HFF-Myc (cell line): ENCODE measurements around the gene UROC1.

Source experiments
- DNase-seq: peaks from one replicate; pipeline ENCODE4 v3.0.0-alpha.2; 2011; ENCODE audit warnings: low read depth; ENCODE audit errors: extremely low read depth
- H3K4me3 ChIP-seq: replicated peaks from 2 replicates; pipeline ENCODE4 v1.5.1; 2011; ENCODE audit warnings: low read depth, mild to moderate bottlenecking, control low read depth, low read length
- CTCF ChIP-seq: IDR thresholded peaks from 2 replicates; pipeline ENCODE4 v1.5.1; 2012; ENCODE audit warnings: mild to moderate bottlenecking, low read depth, low read length, control low read depth; ENCODE audit errors: missing control alignments

The UROC1 gene

GRCh38 chr3:126551121-126551838, 33.7 kb upstream of the UROC1 start:
- no peak for TF ChIP-seq CTCF
- DNase-seq, result no peak
- H3K4me3 ChIP-seq, result no peak overlapping the region

DNA sequence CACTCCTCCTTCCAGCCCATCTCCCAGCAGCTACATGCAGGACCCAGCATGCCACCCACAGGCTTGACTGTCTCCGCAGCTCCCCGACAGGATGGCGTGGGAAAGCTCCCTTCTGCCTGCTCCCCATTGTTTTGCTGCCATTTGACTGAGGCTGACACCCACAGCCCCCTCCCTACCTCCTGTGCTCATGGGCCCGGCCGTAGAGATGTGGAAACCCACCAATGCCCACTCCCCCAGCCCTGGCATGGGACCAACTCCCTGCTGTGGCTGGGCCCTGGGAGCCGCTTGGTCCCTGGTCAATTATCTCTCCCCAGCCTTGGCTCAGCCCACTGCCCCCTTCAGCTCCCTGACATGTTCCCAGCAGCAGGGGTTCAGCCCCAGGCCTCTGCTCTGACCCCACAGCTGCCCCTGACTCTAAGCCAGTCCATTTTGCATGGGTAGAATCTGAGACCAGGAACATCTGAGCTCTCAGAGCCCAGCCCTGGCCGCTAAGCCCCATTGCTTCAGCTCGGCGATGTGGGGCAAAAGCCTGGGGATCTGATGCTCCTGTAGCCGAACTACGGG, 33.0 kb upstream of the UROC1 start:
- TF ChIP-seq CTCF, result no peak
- no peak overlapping the region for H3K4me3 ChIP-seq
- DNase-seq, result no peak

GRCh38 chr3:126549861-126550487, 32.4 kb upstream of the UROC1 start:
- no peak overlapping the region for H3K4me3 ChIP-seq
- no peak for DNase-seq
- TF ChIP-seq CTCF, result no peak

DNA sequence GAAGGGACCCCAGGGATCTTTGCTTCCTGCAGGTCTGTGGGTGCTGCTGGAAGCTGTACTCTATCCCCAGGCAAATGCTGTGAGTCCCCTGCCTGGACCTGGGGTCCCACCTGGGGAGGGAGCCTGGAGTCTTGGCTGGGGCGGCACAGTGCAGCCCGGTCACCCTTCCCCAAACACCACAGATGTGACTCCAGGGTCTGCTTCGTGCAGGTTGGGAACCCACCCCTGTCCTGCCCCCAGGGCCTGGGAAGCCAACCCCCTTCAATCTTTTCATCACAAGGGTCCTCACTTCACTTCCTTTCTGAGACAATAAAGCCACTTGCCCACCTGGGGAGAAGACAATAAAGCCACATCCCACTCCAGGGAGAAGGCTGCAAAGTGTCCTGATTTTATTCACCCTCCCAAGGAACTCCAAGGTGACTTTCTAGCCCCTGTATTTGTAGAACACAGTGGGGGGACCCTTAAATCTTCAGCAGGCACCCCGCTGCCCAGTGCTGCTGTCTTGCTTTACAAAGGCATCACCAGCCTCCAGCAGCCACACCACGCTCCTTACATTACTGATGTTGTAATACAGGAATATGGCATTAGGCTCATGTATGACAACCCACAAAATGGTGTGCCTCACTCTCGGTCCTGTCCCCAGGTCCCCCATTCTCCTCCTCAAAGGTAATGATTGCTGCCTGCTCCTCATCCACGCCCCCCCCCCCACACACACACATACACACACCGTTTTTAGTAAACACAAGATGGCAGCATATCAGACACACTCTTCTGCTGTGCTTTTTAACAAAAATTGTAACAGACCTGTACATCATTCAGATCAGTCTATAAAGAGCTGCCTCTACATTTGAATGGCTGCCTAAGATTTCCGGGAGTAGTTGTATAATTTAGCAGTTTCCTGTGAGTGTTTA, 31.2 kb upstream of the UROC1 start:
- DNase-seq, result no peak
- TF ChIP-seq CTCF, result no peak
- no peak overlapping the region for H3K4me3 ChIP-seq

GRCh38 chr3:126547721-126548120, 30.1 kb upstream of the UROC1 start:
- no peak for TF ChIP-seq CTCF
- DNase-seq, result no peak
- H3K4me3 ChIP-seq, result no peak overlapping the region

DNA sequence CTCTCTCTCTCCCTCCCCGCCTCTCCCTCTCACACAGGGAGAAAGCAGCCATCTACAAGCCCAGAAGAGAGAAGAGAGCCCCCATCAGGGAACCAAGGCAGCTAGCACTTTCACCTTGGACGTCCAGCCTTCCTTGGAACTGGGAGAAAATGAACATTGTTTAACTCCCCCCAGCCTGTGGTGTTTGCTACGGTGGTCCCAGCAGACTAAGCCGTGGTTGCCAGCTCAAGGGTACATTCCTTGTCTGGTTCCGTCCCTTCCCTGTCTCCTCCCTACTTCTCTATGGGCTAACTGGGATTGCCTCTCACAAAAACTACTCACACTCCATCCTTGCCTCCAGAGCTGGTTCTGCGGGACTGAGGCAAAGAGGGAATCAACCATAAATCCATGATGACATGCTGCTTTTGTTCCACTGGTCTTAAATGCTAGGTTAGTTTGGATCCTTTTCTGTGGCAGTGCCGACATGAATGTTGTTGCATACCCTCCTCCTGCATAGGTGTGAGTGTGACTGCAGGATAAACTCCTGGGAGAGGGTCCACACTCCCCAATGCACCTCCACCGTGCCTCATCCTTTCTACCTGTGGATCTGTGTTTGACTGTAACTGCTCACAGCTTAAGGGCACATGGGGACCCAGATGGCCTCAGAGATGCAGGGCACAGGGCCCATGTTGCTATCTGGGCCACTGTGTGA, 29.1 kb upstream of the UROC1 start:
- H3K4me3 ChIP-seq, result no peak overlapping the region
- DNase-seq, result no peak
- no peak for TF ChIP-seq CTCF
